ENCODE data around the gene PLD4. TPM values are rescaled to one million over a fixed set of nuclear protein-coding genes. Genes with fewer than 3 reads are reported as not detected.

PLD4 gene
- total RNA-seq, 1 experiment from 2014 or later = not detected

DNA sequence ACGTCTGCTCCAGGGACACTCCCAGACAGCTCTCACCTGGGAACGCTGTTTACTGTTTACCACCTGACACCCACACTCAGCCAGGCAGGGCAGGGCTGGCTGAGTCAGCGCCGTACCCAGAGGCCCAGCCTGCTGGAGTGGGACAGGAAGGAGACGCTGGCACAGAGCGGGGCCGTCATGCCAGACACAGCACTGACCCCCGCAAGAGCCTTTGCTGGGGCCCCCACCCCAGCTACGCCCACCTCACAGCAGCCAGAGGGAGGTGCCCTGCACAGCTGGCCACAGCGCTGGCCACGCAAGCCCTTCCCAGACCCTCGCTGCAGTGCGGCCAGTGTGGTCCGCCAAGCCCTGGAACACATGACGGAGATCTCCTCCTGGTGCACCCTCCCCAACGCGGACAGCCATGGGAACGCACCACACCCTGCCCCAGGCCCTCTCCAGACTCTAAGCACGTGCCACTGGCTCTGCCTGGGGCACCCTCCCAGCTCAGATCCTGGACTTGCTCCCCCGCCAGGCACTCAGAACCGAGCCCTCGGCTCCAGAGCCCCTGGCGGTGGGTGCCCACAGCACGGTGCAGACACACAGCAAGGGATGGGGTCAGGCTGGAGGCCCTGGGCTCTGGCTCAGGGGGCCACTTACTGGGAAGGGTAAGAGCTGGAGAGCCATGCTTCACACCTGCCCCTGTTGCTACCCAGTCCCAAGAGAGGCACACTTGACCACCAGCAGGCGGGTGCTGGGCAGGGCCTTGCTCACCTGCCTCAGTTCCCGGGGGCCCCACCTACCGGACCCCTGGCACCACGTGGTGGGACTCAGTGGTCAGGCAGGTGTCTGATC, 47.8 kb downstream of the PLD4 start:
- DNase-seq (ENCODE audit: extremely low read depth, low read depth) = peak; percentile 61

DNA sequence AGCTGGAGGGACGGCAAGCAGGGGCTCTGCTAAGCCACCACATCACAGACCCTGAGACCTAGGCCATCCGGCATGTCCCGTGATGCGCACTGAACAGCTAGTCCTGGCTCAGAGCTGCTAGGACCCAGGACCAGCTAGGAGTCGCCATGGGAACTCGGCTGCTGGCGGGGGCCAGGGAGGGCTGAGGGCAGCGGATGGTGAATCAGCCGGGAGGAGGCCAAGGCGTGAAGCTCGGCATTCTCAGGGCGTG, 48.4 kb downstream of the PLD4 start:
- DNase-seq (ENCODE audit: extremely low read depth, low read depth) = peak; percentile 96

DNA sequence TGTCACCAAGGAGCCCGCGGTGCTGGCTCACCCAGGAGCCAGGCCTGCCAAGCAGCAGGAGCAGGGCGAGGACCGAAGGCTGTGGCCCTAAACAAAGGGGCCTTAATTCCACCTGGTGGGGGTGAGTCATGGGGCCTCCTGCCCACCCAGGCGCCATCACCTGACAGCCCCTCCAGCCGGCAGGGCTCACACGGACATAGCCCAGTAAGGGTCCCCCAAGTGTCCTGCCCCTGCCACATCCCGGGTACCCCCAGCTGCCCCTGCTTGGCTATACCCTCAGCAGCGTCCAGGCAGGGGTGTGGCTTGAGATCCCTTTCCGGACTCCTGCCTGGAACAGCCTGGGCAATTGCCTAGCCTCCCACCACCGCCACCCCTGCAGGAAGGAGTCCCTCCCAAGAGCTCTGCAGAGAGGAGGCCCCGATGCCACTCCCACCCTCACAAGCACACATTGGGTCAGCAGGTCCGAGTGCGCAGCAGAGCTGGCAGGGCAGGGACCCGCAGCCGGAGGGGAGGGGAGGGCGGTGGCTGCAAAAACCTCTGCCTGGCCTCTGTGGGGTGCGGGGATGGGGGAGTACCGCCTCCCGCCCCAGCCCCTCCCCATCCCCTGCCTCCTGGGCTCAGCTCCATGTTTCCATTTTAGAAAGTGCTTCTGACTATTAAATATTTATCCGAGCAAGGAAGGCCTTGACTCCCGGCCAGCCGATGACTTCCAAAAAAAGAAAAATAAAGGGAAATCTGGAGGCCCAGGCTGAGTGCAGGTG, 48.9 kb downstream of the PLD4 start:
- DNase-seq (ENCODE audit: extremely low read depth, low read depth) = peak; percentile 83

DNA sequence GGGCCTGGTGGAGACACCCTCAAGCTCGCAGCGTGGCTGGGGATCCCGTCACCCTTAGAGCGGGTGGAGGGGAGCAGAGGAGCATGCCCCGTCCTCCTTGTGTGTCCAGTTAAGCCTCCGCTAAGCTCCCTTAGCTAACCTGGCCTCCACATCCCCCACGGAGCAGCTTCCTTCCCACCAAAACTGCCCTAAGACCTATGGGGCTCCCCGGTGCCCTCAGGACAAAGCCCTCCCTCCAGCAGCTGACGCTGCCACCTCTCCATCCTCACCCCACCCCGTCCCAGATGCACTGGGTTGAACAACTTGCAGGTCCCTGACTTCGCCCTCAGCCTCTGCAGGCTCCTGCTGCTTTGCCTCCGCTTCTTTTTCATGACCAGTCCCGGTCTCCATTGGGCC, 49.5 kb downstream of the PLD4 start:
- no peak for DNase-seq (ENCODE audit: extremely low read depth, low read depth)

DNA sequence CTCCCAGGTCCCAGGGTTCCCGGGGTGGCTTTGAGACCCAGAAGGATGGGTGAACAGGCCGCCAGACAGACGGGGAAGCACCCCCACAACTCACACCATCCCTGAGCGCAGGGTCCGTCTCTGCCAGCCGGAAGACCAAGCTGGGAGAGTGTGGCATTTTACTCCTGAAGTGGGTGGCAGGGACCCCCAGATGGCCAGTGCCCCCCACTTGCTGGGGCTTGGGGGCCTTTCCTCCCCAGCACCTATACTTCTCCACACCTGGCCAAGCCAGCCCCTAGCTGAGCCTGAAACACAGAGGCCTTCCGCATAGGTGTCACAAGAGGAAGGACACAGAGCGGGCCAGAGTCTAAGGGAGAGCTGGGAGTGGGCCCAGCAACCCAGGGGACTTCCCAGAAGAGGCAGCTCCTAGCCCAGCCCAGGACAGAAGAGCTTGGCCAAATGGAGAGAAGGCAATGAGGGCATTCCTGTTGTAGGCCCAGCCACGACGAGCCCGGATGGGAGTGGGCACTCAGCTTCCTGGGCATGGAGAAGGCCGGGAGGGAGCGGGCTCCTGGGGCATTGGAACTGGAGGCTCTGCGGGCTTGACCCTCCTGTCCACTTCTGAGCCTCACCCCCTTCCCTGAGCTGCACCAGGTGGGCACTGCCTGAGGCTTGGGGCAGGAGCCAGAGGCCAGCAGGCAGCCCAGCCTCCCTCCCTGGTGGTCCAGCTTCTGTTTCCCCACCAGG, 50.1 kb downstream of the PLD4 start:
- no peak for DNase-seq (ENCODE audit: extremely low read depth, low read depth)

DNA sequence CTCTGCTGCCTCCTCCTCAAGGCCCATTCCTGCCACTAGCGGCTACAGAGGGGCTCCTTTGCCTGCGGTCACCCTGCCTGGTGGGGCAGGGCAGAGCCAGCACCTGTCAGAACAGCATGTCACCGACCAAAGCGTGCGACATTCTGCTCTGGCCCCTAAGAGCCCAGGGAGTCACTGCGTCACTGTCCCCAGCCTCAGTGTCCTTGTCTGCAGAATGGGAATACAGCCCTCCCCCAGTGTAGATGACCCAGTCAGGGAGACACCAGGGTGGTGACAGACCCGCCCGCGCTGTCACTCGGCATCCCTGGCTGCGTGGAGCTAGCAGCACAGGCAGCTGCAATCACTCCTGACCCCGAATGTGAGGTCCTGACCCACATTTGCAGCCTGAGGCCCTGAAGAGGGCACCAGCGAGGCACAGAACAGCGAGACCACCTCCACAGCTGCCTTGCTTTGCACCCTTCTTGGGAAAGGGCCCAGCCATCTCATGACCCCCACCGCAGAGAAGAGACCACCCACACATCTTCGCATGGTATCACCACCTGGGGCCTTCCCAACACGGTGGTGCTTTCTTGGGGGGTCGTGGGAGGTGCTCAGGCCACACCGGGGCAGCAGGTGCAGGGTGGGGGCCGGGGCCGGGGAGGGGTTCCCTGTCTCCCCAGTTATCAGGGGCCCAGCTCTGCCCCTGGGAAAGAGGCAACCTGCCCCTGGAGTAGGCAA, 51.0 kb downstream of the PLD4 start:
- no peak for DNase-seq (ENCODE audit: extremely low read depth, low read depth)

DNA sequence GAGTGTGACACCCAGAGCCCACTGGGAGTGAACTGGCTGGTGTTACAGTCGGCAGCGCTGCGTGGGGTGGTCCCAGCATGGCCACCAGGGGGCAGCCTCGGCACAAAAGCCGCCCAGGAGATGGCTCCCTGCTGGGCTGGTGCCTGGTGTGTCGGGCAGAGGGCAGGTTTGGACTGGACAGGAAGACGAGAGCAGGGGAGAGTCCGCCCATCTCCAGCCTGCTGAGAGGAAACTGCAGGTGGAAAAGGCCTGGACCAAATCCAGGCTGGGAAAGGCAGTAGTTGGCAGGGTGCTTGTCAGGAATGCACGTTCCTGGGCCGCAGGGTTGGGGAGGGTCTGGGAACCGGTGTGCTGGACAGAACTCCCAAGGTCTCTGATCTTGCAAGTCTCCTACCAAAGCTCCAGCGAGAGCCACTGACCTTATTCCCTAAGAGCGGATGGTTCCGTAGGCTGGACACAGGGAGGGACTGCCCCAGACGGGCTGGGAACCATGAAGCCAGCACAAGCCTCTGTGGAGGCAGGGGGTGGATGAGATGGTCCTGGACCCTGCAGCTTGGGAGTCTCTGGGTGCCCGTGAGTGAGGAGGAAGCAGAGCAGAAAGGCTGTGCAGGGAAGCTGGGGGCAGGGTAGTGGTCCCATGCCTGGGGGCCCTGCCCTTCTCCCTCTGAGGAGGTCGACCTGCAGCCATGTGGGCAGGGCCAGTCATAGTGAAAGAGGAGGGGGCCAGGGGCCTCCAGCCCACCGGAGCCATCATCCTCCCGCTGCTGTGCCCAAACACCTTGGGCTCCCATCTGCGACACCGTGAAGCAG, 51.7 kb downstream of the PLD4 start:
- DNase-seq (ENCODE audit: extremely low read depth, low read depth) = peak; percentile 78

DNA sequence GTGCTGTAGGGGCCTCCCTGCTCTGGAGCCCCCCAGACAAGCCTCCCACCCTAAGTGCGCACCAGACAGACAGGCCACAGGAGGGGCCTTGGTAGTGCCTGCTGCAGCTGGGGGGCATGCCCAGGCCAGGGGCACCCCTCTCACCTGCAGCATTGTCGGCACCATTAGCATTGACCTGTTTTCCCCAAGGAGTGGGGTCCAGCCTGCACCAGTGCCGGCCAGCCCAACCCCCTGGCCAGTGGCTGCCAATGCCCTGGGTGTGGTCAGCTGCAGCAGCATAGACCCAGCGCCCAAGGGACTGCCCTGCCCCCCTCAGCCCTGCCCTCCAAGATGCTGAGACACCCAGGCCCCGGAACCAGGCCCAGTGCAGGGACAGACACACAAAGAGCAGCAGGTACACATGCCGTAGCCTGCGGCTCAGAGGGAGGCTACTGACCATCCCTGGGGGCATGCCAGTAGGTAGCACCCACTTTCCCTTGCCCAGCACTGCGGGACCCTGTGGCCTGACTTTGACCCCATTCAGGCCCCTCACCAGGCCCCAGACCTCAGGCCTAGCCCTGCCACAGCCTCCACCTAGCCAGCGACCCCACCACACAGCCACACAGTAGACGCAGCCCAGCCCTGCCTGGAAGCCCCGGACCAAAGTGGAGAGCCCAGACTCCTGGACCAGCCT, 52.5 kb downstream of the PLD4 start:
- DNase-seq (ENCODE audit: extremely low read depth, low read depth) = peak; percentile 29

DNA sequence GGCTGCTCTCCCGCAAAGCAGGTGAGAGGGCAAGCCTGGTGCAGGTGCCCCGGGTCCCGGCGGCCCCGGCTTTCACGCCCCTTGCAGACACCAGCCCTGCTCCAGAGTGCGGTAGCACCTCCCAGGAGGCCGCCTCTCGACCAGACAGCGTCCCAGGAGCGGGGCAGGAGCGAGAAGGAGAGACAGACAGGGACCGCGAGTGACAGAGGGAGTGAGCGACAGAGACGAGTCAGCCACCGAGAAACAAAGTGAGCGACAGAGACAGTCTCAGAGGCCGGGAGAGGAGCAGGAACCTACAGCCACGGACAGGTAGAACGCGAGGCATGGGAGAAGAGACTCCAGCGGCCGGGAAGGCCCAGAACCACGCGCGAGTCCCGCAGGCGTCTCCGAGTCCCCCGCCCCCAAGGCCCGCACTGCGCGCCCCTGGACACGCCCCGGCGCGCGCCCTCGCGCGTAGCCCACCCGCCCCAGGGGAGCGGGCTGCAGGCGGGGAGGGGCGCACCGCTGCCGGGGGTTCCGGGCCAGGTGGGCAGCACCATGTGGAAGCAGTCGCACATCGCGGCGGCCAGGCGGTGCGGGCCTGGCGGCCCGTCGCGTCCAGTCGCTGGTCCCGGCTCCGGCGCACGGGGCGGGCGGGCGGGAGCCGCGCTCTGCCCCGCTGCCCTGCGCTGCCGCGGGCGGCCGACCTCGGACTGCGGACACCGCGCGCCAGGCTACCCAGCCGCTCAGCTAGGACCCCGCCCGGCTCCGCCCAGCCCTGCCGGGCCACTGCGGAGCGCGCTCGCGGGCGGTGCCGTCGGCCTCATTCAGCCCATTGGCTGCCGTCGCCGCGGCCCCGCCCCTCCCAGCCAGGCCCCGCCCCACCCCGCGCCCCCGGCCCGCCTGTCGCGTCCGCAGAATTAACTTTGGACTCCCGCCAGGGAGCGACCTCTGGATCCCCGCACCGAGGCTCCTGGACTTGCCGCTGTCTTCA, 53.3 kb downstream of the PLD4 start, which contains the start of gene AHNAK2:
TSS of gene AHNAK2 (minus strand) at position 694 of the 973 bp plus-strand sequence. CDS start at position 557, 137 bp downstream.
- DNase-seq (ENCODE audit: extremely low read depth, low read depth) = peak; percentile 84

DNA sequence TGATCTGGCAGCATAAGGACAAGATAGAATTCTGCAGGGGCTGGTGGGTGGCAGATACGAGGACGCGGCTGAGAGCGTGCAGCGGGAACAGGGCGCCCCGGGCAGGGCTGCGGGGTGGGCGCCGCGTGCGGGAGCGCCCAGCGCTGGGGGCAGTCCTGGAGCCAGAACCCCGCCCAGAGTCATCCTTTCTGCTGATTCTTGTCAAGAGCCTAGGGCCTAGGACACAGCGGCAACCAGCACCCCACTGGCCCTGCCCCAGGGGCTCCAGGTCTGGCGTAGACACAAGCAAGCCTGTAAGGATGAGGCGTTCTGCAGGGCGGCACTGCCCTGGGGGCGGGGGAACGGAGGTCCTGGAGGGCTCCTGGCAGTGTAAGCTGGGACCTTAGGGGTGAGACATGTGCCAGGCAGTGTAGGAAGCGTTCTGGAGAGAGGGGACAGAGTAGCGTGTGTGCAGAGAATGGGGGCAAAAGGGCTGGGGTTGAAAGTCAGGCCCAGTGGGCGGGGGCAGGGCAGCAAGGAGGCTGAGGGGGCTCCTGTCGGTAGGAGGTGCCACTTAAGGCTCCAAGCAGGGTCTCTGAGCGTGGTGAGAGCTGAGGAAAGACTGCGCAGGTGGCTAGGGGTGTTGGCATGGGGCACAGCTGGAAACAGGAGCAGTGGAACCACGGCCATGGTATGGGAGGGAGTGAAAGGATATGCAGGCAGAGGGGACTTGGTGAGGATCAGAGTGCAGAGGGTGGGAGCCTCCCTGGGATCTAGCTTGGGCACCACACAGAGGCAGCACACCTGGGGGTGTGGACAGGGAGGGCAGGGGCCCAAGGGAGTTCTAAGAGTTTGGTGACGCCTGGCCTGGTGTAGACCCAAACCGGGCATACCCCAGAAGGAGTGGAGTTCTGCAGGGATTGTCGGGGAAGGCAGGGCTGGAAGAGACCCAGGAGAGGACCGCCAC, 54.3 kb downstream of the PLD4 start:
- no peak for DNase-seq (ENCODE audit: extremely low read depth, low read depth)

DNA sequence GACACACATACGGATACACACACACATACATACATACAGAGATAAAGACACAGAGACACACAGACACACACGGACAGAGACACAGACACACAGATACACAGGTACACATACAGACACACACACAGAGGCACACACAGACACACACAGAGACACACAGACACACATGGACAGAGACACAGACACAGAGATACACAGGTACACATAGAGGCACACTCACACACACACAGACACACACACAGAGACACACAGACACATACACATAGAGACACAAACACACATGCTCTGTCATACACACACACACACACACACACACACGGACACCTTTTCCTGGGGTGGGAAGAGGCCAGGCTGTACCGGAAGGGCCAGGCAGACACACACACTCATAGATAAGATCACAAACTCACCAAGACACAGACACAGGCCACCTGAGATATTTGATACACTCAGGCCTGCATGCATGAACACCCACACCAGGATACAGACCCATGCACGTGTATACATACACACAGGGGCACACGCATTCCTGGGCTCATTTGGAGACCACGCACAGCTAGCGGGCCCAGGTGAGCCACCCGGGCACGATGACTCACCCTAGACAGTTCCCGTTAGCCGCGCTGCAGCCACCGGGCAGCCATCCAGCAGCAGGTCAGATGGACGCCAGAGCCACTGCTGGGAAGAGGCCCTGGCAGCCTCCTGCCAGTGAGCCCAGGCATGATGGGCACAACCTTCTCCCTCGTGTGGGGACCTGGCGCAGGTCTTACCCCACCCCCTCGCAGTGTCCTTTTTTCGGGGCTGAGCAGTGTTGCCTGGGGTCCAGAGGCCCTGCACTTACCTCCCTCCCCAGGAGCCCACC, 55.3 kb downstream of the PLD4 start:
- DNase-seq (ENCODE audit: extremely low read depth, low read depth) = no peak

DNA sequence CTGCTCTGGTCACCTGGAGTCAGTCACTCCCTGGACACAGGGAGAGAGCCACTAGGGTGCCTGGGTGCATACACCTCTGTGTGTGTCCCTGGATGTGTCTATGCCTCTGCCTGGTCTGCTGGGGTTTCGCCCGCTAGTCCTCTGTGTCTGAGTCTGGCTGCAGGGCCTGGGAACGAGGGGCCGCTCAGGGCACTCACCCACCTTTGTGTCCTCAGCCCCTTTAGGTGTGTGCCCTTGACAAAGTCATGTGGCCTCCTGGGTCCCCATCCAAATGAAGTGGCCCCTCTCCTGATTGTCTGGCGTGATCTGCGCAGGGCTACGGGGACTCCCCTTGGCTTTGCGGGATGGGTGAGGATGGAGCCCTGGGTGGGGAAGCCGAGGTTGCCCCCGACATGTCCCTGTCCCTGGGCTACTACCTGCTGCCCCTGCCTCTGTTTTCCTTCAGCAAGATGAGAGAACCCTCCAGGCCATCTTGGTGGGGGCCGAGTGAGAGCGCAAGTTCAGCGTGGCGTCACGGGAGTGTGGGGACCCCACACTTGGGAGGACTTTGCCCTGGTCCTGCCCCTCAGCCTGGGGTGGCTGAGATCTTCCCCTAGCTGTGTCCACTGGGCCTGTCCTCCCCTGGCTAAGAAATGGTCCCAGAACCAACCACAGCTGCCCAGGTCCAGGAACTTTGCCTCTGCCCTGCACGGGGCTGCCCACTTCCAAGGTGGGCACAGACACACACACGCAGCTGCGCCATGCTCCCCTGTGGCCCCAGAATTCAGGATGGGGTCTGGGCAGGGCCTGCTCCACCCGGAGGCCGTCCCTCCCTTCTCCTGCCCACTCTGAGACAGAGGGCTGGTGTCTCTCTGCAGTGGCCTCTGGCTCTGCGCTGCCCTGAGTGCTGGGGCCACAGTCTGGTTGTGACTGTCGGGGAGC, 56.2 kb downstream of the PLD4 start:
- no peak for DNase-seq (ENCODE audit: extremely low read depth, low read depth)

DNA sequence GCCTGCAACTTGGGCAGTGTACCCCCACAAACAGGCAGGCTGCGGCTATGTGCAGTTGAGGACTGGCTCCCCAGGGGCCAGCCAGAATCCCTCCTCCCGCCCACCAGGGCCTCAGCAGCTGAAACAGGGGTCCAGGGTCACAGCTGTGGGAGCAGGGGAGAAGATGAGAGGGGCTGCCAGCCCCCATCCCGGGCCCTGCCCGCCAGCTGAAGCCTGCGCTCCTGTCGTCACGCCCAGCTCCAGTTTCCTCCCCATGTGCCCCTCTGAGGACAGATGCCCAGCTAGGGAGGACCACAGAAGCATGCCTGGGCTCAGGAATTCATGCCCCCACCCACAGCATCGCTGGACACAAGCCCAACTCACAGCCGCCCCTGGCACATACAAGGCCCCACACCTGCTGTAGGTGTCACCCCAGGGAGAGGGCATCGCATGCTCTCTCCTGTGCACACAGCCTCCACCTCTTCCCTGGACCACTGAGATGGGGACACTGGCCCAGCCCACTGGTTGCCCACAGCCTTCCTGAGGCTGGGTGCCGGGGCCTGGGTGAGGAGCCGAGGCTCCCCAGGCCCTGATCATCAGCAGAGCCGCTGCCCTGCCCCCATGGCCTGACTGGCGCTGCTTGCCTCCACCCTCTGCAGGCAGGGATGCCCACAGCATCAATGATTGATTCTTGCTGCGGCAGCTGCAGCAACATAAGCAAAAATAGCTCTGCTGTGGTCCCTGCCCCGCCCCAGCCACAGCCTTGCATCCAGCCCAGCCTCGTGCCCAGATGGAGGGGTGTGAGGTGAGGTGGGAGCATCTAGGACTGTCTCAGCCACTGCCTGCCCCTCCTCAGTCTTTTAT, 57.2 kb downstream of the PLD4 start:
- no peak for DNase-seq (ENCODE audit: extremely low read depth, low read depth)

DNA sequence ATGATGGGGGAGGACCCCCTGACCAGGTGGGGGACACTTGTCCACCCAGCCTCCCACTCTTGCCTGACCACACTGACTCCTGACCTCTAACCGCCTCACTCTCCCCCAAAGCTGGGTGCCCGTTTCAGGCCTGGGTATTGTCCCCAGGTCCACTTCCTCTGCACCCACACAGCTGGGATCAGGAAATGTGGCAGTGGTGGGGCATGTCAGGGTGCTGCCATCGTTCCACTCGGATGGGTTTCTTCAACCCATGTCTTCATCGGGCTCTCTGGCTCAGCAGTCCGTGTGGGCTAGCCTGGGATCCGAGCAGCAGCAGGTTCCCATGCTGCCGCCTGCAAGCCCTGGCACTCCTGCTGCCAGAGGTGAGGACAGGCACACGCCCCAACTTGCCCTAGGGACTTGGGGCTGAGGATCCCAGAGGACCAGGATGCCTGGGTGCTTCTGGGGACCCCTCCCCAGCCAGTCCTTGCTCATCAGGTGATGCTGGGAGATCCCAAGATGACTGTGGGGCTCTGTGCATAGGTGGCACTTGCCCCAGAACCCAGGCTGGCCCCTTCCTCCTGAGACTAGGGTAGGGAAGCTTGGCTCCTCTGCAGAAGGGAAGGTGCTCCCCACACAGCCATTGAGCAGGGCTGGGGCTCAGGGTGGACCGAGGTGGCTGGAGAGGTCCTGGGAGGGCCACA, 58.0 kb downstream of the PLD4 start:
- DNase-seq (ENCODE audit: extremely low read depth, low read depth) = no peak
